Adrenal gland (tissue), 5 donors: Measurements from ENCODE around the gene UNC93B1.
"Not testable (repeated sequence)": the region's sequence is repeated elsewhere in the genome, so short reads cannot be mapped to it uniquely, and the experiment has no call there.

ENCODE experiments used
- POLR2A ChIP-seq, 2 donors: fragments of 450-650 bp; IDR thresholded peaks; one replicate each; pipeline ENCODE4 v1.6.1; 2017; ENCODE audit warnings: antibody characterized with exemption in 2 of 2, mild to moderate bottlenecking in 2 of 2, moderate library complexity in 1 of 2
- TF ChIP-seq, protein P1 (sequence below), 6 experiments: fragments of 450-650 bp in 4 of 6; fragments of 200-600 bp in 2 of 6; sonication (generic) in 1 of 6; IDR thresholded peaks; 1 replicate in 5 of 6; 2 replicates in 1 of 6; pipeline versions ENCODE4 v1.5.1 to v1.8.0; 2016 to 2021; ENCODE audit warnings: antibody characterized with exemption in 6 of 6, mild to moderate bottlenecking in 2 of 6, moderate library complexity in 1 of 6
- donor health status: DM: no; HTN: no; CAD: no.

DNA sequence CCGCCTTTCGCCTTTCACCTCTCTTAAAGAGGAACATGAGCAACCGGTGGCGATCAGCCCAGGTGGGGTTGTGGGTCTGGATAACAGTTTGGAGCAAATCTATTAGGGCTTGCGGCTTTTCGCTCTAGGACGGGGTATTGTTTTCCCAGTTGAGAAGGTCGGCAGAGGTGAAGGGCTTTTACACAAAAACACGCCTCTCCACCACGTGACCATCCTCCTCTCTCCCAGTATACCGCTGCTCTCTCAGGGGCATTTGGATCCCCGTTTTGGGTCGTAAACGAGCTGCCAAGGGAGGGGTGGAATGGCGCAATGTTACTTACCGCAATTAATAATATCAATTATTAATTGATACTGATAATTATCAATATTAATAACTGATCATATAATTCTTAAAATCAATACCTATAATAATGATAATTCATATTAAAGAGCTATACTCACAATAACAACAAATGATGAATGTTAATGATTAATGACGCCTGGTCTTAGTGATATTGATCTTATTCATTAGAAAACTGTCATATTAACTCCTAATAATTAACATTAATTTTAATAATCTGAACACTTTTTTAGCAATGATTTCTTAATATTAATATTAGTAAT, 21.5 kb downstream of the UNC93B1 start:
- TF ChIP-seq, protein P1, sequence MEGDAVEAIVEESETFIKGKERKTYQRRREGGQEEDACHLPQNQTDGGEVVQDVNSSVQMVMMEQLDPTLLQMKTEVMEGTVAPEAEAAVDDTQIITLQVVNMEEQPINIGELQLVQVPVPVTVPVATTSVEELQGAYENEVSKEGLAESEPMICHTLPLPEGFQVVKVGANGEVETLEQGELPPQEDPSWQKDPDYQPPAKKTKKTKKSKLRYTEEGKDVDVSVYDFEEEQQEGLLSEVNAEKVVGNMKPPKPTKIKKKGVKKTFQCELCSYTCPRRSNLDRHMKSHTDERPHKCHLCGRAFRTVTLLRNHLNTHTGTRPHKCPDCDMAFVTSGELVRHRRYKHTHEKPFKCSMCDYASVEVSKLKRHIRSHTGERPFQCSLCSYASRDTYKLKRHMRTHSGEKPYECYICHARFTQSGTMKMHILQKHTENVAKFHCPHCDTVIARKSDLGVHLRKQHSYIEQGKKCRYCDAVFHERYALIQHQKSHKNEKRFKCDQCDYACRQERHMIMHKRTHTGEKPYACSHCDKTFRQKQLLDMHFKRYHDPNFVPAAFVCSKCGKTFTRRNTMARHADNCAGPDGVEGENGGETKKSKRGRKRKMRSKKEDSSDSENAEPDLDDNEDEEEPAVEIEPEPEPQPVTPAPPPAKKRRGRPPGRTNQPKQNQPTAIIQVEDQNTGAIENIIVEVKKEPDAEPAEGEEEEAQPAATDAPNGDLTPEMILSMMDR (IDR thresholded peaks at IDR 0.05) = not testable (repeated sequence)
- not testable (repeated sequence) for TF ChIP-seq POLR2A (IDR thresholded peaks at IDR 0.05)
